ENCODE results near the gene WNT3A.

- TF ChIP-seq WT1 (tag by site-specific recombination; IDR thresholded peaks at IDR 0.05) (no peak), TSHZ1 (tag by site-specific recombination; IDR thresholded peaks at IDR 0.05; ENCODE audit: borderline replicate concordance) (no peak), SCRT2 (tag by site-specific recombination; IDR thresholded peaks at IDR 0.05) (no peak), YY1 (tag by site-specific recombination; IDR thresholded peaks at IDR 0.05) (no peak), ZNF292 (tag by site-specific recombination; IDR thresholded peaks at IDR 0.05; ENCODE audit: borderline replicate concordance, low read depth) (no peak), KLF16 (tag by site-specific recombination; IDR thresholded peaks at IDR 0.05) (no peak), ZNF596 (tag by site-specific recombination; IDR thresholded peaks at IDR 0.05) (no peak), GLIS2 (tag by site-specific recombination; IDR thresholded peaks at IDR 0.05) (no peak), ZNF707 (tag by site-specific recombination; IDR thresholded peaks at IDR 0.05) (no peak)
- TF ChIP-seq, protein P1, sequence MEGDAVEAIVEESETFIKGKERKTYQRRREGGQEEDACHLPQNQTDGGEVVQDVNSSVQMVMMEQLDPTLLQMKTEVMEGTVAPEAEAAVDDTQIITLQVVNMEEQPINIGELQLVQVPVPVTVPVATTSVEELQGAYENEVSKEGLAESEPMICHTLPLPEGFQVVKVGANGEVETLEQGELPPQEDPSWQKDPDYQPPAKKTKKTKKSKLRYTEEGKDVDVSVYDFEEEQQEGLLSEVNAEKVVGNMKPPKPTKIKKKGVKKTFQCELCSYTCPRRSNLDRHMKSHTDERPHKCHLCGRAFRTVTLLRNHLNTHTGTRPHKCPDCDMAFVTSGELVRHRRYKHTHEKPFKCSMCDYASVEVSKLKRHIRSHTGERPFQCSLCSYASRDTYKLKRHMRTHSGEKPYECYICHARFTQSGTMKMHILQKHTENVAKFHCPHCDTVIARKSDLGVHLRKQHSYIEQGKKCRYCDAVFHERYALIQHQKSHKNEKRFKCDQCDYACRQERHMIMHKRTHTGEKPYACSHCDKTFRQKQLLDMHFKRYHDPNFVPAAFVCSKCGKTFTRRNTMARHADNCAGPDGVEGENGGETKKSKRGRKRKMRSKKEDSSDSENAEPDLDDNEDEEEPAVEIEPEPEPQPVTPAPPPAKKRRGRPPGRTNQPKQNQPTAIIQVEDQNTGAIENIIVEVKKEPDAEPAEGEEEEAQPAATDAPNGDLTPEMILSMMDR (tag by site-specific recombination; IDR thresholded peaks at IDR 0.05) = no peak
- TF ChIP-seq, protein P2, sequence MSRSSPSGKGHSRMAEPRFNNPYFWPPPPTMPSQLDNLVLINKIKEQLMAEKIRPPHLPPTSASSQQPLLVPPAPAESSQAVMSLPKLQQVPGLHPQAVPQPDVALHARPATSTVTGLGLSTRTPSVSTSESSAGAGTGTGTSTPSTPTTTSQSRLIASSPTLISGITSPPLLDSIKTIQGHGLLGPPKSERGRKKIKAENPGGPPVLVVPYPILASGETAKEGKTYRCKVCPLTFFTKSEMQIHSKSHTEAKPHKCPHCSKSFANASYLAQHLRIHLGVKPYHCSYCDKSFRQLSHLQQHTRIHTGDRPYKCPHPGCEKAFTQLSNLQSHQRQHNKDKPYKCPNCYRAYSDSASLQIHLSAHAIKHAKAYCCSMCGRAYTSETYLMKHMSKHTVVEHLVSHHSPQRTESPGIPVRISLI (tag by site-specific recombination; IDR thresholded peaks at IDR 0.05) = no peak
- TF ChIP-seq, protein P3, sequence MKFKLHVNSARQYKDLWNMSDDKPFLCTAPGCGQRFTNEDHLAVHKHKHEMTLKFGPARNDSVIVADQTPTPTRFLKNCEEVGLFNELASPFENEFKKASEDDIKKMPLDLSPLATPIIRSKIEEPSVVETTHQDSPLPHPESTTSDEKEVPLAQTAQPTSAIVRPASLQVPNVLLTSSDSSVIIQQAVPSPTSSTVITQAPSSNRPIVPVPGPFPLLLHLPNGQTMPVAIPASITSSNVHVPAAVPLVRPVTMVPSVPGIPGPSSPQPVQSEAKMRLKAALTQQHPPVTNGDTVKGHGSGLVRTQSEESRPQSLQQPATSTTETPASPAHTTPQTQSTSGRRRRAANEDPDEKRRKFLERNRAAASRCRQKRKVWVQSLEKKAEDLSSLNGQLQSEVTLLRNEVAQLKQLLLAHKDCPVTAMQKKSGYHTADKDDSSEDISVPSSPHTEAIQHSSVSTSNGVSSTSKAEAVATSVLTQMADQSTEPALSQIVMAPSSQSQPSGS (tag by site-specific recombination; IDR thresholded peaks at IDR 0.05; ENCODE audit: low read depth) = no peak
These were observed 44.9 kb upstream of the WNT3A start for GRCh38 chr1:227961651-227962466.
